Iris pigment epithelial cell (primary cell): ENCODE data around the gene TNPO1.
"Not testable (repeated sequence)": the region's sequence is repeated elsewhere in the genome, so short reads cannot be mapped to it uniquely, and the experiment has no call there.

ENCODE experiments used
- DNase-seq: peaks from one replicate; pipeline ENCODE4 v3.0.0-alpha.2; 2011; ENCODE audit warnings: low read depth

TNPO1 gene

DNA sequence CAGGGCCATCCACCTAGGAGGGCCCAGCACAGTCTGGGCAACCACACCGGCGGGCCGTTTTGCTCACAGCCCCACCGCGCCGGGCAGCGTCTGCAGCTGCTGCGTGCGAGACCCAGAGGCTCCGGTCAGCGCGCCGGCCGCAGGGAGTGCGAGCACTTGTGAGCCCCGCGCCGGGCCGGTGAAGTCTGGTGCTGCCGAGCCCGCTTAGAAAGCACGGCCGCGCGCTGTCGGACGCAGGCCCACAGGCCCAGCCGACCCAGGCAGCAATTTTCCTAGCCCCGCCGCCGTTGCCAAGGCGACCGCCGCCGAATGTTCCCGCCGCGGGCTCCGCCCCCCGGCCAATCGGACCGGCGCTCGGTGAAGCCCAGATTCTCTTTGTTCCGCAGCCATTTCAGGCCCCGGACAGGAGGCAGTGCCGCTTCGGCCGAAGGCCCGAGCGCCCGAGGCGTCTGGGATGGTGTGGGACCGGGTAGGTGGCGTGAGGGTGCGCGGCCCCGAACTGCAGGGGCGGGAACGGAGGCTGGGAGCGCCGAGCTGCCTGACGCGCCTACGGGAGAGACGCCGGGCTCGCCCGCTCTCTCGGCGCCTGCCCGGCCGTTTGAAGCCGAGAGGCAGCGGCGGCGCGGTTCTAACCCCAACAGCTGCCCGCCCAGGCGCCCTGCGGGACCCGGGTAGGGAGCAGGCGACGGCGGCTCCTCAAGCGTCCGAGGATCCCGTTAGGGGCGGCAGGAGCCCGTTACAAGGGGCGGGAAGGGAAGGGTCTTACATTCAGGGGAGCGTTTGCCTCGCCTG is at the start of gene TNPO1:
Gene TNPO1, plus strand, starts transcription at position 378 of the 792 bp plus-strand sequence. Its CDS starts 77 bp downstream, at position 455.
- peak; percentile 92 for DNase-seq

DNA sequence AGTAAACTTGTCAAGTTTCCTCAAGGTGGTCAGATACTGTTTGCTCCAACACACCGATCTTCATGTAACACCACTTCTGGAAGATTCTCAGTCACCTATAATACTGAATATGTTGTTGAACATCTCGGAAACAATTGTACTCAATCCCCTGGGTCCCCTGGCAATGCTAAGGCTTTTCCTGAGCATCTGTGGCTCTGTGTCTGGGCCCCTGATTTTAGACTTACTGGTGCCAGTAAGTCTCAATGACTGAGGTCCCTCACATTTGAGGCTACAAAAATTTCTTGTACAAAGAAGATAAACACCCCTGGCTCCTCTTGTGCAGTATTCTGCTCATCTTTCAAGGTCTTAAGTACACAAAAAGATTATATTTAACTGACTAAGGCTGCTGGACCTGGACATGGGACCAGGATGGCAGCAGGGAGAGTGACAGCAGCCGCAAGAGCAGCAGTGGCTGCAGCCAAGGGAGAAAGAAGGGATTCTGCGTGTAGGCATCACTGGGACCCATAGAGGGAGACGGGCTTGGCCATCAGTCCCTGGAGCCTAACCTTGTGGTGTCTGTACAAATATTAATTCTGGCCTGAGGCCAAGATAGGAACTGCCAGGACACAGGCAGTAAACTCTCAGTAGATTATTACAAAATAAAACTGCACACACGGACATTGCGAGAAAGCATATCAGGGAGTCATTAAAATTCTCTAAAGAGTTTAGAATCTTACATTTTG is 49.0 kb upstream of the TNPO1 start:
- peak; percentile 22 for DNase-seq

- DNase-seq, result no peak
Observed at GRCh38 chr5:72770266-72770665, 46.2 kb upstream of the TNPO1 start.

GRCh38 chr5:72776684-72777083 is 39.8 kb upstream of the TNPO1 start:
- DNase-seq, result no peak

DNA sequence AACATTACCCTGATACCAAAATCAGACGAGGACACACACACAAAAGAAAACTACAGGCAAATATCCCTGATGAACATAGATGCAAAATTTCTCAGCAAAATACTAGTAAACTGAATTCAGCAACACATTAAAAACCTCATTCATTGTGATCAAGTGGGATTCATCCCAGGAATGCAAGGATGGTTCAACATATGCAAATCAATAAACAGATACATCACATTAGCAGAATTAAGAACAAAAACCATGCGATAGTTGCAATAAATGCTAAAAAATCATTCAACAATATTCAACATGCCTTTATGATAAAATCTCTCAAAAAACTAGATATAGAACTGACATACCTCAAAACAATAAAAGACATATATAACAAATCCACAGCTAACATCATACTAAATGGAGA is 36.9 kb upstream of the TNPO1 start:
- no peak for DNase-seq

GRCh38 chr5:72783354-72783753 is 33.1 kb upstream of the TNPO1 start:
- DNase-seq, result no peak

DNA sequence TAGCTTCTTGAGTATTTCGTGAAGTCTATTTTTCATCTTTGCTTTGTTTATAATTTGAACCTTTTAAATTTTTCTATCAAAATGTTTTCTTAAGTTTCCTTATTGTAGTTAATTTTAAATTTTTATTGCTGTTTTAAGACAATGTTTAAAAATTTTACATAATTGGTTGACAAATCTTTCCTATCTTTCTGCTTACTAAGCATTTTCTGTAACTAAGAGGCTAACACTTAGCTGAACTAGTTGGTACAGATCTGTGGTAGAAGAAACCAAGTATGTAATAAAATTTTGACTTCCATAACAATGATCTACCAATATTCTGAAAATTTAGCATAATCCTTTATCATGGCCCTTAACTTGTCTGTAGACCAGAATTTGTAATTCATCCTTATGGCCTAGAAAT is 32.3 kb upstream of the TNPO1 start:
- DNase-seq, result no peak

DNA sequence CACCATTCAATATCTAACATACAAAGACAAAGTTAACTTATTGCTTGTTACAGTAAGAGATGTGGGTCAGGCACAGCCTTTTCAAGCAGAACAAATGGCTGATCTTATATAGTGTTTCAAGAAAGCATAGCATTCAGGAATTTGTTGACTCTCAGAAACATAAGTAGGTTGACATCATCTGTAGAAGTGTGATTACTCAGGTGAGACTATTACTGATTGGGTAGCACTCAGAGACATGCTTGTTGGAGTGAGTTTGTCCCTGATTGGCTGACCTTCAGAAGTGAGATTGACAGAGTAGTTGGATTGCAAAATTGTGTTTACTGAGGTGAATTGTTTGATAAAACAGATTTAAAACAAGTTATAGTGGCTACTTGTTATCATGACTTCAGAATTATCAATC is 30.7 kb upstream of the TNPO1 start:
- no peak for DNase-seq

DNA sequence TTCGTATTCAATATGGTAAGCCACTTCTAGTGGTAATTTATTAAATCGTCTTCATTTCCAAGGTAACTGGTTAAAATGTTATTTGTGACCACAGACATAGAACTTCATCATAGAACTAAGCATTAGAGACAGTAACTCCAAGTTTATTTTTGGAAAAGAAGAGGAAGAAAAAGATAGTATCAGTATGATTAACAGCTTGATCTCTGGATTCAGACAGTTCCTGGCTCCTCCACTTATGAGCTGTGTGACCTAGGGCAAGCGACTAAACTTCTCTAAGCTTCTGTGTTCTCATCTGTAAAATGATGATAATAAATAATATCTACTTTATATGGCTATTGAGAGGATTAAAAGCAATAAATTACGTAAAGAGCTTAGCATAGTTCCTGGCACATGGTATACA is 29.8 kb upstream of the TNPO1 start:
- no peak for DNase-seq

- DNase-seq, result peak; percentile 63
Observed at GRCh38 chr5:72788866-72789505, 27.5 kb upstream of the TNPO1 start.

GRCh38 chr5:72790186-72790585 is 26.3 kb upstream of the TNPO1 start:
- DNase-seq, result peak; percentile 31

- DNase-seq, result not testable (repeated sequence)
Observed at GRCh38 chr5:72792662-72793061, 23.8 kb upstream of the TNPO1 start.

DNA sequence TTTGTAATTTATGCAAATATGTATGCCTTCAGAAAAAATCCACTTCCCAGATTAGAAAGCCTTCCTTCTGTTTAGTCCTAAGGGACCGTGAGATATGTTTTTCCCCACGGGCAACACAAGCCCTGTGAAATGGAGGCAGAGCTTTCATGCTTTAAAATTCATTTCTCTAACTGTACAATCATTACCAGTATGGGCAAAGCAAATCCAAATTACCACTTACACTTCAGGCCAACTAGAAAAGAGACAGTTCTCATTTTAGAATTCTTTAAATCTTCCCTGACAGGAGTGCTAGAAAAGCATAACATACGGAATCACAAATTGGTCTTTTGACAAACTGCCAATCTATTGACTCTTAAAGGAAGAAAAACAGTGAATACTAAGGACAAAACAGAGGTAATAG is 20.5 kb upstream of the TNPO1 start:
- no peak for DNase-seq

DNA sequence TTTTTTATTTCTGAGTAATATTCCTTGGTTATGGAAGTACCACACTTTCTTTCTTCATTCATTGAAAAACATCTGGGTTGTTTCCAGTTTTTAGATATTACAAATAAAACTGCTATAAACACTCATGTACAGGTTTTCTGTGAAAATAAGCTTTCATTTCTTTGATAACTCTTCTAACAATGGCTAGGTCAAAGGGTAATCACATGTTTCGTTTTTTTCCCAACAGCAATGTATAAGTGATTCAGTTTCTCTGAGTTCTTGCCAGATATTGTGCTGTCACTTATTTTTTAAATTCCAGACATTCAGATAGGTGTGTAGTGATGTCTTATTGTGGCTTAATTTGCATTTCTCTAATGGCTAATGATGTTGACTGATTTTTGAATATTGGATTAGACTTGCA is 16.7 kb upstream of the TNPO1 start:
- DNase-seq, result no peak

GRCh38 chr5:72808637-72809036 is 7.8 kb upstream of the TNPO1 start:
- DNase-seq, result not testable (repeated sequence)

GRCh38 chr5:72811849-72812248 is 4.6 kb upstream of the TNPO1 start:
- DNase-seq, result no peak

DNA sequence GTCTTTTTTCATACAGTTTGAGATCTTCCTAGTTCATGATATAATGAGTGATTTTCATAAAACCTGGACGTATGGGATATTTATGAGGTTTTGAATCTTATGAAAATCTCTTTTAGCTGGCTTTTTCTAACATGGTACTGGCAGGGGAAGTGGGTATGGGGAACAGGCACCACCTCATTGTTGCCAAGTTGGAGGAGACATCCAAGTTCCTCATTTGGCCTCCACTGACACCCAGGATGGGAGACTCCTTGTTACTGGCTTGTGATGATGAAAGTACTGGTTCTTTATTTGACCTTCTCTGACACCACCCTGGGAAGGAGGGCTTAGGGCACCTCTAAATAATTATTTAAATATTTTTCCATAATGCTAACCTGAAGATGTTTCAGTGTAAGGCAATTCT is 4.0 kb upstream of the TNPO1 start:
- DNase-seq, result no peak

DNA sequence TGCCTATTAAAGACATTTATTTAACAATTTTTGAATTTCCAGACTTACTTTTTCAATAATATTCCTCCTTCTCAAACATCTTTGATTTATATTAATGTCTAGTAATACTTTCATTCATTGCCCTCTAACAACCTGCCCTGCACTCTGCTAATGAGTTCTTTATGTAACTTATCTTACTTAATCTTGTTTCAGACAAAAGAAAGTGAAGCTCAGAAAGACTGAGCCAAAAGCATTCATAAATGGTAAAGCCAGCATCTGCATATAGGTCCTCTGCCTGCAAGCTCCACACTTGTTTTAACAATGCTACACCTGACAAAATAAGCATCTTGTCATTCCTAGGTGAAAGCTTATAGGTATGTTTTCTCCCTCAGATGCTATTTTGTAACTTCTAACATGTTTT is 2.4 kb upstream of the TNPO1 start:
- no peak for DNase-seq

DNA sequence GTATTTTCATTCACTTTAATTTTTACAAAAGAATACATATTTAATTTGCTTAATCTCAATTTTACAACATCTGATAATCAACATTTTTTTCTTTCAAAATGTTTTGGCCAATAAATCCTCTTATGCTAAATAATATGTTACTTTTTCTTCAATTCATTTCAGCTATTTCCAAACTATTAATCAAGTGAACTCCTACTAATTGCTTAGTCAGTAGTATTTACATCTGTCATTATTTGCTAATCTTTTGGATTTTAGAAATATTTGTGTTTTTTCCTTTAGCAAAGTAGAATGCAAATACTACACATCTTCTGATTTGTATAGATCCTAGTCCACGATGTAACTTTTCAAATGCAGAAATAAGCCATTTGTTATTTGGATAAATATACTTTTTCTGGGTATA is 1.6 kb upstream of the TNPO1 start:
- DNase-seq, result no peak

DNA sequence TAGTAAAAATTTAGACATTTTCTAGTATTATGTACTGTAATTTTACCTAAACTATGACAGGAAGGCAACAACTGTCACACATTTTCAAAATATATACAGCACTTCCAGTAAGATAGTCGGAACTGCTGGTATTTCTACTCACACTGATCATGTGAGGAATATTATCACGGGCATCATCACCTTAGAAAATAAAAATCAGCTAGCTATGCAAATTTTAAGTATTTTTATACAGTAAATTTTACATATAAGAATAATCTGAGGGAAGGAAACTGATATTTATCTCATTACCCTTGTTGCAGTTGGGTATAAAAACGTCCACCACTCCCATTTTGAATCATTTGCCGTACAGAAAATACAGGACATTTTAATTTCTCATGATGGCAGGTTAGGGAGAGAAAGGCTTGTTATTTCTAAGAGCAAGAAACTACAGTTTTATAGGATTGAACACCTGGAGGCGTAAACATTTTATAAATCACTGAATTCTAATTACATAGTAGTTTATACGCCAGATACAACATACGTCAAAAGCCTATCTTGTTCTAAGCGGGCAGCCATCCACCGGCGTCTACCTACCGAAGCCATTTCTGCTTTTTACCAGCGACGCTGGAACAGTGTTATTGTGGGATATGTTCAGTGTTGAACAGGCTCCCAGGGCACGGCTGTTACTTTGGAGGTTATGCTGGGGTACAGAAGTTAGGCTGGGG is 729 bp upstream of the TNPO1 start:
- DNase-seq, result no peak

DNA sequence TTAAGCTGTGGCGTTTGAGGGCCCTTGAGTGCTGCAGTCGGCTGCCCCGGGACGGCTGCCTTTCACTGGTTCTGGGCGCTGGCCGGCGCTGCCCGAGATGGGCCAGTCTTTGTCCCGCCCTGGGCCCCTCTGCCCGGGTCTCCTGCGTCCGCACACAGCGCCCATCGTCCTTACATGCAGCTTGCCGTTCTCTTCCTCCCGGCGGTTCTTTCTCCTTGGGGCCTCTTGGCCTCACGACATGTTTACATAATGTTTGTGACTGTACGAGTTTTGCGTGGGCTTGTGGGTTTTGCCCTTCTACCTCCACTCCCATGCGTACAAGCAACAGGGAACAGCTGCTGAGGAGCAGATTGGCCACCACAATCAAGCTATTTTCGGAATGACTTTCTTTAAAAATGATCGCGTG is 618 bp downstream of the TNPO1 start:
- peak; percentile 69 for DNase-seq

DNA sequence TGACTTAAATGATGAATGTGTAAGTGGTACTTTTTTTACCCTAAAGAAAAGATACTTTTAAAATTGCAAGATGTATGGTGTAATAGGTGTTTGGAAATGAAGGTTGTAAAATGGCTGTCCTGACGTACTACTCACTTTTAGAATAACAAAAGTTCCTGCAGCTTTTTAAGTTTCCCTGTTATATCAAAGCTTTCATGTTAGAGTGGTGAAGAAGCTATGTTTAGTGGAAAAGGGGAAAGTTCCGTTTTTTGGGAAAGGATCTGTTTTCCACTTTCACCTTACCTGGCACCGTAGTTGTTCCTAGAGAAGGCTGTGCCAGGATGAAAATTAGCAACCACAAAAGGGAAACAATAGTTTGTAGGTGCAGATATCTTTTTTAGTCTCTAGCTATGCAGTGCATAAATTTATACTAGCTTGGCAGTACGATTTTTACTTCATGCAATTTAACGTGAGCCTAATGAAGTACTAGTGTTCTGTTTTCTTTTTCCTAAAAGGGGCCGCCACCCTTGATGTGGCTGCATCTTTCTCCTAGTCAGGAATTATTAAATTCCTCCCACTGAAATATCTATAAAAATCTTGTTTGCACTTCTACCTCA is 1.3 kb downstream of the TNPO1 start:
- DNase-seq, result no peak
